NCI-H146 treated with DMSO at 0.1 percent for 48 hours (cell line): ENCODE data around the gene C9orf43.
"Not testable (repeated sequence)": the region's sequence is repeated elsewhere in the genome, so short reads cannot be mapped to it uniquely, and the experiment has no call there.

Experiments used
- DNase-seq: peaks from one replicate; lab custom pipeline; 2025; ENCODE audit not compliant: unreplicated experiment; lab: John Stamatoyannopoulos, UW

C9orf43 gene

DNA sequence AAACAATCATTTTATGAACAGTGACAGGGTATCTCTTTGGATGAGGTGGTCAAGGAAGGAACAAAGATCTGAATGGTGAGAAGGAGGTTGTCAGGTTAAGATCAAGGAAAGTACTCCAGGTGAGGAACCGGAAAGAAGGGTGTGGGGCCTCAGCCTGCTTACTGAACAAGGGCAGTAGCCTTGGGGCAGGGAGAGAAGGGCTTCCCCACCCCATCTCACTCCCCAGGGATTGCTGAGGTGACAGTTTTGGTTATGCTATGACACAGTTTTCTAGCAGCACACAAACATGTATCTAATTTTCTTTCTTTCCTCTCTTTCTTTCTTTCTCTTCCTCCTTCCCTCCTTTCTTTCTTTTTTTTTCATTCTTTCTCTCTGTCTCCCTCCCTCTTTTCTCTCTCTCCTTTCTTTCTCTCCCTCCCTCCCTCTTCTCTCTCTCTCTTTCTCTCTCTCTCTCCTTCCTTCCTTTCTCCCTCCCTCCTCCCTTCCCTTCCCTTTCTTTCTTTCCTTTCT, 29.6 kb upstream of the C9orf43 start:
- DNase-seq = no peak

DNA sequence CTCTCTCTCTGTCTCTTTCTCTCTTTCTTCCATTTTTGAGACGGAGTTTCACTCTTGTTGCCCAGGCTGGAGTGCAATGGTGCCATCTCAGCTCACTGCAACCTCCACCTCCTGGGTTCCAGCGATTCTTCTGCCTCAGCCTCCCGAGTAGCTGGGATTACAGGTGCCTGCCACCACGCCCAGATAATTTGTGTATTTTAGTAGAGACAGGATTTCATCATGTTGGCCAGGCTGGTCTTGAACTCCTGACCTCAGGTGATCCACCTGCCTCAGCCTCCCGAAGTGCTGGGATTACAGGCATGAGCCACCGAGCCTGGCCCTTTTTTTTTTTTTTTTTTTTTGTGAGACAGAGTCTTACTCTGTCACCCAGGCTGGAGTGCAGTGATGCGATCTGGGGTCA, 29.1 kb upstream of the C9orf43 start:
- not testable (repeated sequence) for DNase-seq

DNA sequence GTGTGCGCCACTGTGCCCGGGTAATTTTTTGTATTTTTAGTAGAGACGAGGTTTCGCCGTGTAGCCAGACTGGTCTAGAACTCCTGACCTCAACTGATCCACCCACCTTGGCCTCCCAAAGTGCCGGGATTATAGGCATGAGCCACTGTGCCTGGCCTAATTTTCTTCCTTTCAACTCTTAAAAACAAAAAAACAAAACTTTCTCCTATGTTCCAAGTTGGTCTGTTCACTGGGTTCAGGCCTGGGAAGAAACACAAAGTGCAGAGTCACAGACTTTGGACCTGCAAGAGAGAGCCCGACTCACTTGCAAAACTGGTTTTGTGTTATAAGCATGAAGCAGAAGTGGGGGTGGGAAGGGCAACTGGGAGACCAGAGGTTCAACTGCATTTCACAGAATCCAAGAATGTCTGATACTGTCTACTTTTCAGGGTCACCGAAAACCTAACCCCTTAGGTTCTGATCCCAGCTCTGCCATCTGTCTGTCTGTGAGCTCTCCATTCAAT, 28.6 kb upstream of the C9orf43 start:
- no peak for DNase-seq

DNA sequence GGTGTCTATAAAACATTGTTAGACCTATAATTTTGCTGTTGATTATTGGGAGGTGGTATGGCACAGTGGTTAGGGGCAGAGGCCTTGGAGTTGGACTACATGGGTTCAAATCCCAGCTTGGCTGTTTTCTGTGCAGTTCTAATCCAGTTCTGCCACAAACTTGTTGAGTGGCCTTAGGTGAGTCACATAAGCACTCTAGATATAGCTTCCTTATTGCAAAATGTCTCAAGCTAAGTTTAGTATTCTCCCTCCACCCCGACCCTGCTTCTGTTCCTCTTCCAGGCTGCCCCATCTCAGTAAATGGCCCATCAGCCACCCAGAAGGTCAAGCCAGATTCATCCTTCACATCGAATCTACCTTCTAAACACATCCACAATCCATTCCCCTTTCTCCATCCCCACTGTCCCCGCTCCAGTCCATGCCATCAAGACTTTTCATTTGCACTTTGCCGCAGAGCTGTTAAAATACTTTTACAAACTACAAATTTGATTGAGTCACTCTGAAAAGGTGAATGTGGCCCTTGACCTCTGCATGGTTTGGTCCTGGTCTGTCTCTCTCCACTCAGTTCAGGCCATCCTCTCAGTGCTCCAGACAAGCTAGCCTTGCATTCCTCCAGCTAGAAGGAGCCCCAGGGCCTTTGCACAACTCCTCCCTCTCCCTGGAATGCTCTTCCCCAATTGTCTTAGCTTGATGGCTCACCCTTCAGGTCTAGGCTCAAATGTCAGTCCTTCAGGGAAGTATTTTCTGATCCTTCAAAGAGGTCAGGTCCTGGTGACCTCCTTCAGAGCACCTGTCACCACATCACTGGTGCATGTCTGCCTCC, 23.8 kb upstream of the C9orf43 start:
- DNase-seq = no peak

DNA sequence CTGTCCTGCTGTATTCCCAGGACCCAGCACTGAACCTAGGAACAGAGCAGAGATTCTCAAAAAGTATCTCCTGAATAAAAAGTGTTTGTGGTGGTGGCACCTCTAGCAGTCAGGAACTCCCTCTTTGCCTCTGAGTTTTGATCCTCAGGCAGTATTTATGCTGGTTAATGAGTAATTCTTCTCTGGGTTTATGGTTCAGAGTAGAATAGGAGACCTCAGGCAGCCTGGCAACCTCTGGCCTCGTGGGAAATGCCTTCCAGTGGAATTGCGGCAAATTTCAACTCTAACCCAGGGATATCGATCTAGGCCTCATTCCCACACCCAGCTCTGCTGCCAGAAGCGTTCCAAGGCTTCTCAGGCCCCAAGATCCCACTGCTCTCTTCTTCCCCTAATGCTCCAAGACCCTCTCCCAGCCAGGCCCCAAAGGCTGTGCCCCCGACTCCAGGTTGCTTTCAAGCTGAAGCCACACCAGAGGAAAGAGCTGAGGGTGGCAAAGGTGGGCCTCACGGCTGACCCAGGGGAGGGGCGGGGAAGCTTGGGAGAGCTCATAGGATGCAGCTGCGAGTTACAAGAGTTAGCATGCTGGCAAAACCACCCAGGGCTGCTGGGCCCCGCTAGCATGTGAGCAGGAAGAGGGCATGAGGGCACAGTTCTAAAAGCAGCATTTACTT, 22.9 kb upstream of the C9orf43 start:
- DNase-seq = no peak

DNA sequence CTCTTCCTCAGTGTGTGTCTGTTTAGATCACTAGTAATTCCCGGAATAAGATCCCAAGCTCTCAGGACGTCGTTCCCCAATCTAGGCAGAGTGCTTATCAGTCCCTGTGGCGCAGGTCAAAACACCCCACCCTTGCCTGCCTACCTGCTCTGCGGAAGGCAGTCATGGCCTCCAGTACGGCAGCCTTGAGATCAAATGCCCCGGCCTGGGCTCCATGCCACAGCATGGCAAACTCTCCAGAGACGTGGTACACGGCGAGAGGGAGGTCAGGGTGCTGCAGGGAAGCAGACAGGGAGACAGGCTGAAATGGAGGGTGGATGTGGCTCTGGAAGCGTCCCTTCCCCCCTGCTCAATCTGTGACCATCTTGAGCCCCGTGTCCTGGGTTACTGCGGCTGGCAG, 21.7 kb upstream of the C9orf43 start:
- DNase-seq = no peak

DNA sequence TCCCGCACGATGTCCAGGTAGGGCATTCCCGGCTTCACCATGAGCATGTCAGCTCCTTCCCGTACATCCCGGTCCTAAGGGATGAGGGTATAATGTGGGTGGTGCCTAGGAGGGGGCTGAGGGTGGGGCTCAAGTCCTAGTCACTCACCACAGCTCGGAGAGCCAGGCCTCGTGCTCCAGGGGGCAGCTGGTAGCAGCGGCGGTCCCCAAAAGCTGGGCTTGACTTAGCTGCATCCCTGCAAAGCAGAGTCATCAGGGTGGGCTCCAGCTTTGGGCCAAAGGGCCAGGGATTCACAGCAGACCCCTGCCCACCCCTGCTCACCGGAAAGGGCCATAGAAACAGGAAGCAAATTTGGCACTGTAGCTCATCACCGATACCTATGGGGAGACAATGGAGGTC, 21.1 kb upstream of the C9orf43 start:
- DNase-seq = no peak

DNA sequence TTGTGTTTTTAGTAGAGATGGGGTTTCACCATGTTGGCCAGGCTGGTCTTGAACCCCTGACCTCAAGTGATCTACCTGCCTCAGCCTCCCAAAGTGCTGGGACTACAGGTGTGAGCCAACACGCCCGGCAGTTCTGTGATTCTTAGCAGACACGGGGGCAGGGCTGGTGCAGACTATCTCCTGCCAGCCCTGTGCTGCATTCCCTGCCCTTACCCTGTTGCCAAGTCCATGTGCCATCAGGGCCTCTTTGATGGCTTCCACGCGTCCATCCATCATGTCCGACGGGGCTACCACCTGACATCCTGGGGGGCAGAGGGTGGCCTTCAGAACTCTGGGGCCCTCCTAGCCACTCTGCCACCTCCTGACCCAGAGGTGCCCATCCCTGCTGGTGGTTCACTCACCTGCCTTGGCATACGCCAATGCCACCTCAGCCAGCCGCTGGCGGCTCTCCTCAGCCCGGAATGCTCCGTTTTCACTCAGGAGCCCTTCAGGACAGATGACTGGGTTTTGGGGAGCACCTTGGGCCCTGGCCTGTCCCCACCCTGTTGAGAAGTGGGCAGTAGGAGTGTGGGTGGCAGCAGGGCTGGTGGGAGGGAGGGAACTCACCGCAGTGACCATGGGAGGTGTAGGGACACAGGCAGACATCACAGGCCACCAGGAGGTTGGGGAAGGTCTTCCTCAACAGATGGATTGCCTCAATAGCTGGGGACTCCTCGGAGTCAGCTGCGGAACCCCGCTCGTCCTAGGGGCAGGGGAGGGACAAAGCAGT, 20.2 kb upstream of the C9orf43 start:
- DNase-seq = no peak

DNA sequence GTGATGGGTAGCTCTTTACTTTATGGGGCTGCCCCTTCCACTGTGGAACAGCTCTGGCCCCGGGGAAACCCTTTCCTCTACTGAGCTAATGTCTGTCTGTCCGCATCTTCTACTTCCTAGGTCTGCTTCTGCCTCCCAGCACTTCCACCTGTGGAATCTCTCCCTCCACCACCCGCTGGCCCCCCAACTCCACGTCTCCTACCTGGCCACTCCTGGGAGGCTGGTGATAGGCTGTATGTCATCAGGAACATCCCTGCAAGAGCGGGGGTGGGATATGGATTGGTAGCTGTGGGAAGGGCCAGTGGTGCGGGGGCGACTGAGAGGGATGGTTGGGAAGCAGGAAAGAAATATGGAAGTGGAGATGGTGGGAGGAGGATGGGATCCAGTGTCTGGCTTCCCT, 18.6 kb upstream of the C9orf43 start:
- DNase-seq = no peak

DNA sequence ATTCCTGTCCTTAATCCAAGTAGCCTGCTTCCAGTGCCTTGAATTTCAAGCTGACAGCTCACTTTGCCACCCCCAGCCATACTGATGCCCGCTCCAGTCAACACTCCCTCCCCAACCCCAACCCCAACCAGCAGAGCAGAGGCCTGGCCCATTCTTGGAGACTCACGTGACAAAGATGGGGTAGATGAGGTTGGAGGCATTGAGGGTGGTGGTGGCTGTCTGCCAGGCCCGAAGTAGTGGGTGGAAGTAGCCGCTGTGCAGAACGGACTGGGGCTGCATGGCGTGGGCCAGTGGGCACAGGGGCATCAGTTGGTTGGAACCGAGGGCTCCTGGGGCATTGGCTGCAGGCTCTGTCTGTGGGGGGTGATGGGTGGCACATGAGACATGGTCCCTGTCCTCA, 17.3 kb upstream of the C9orf43 start:
- no peak for DNase-seq

DNA sequence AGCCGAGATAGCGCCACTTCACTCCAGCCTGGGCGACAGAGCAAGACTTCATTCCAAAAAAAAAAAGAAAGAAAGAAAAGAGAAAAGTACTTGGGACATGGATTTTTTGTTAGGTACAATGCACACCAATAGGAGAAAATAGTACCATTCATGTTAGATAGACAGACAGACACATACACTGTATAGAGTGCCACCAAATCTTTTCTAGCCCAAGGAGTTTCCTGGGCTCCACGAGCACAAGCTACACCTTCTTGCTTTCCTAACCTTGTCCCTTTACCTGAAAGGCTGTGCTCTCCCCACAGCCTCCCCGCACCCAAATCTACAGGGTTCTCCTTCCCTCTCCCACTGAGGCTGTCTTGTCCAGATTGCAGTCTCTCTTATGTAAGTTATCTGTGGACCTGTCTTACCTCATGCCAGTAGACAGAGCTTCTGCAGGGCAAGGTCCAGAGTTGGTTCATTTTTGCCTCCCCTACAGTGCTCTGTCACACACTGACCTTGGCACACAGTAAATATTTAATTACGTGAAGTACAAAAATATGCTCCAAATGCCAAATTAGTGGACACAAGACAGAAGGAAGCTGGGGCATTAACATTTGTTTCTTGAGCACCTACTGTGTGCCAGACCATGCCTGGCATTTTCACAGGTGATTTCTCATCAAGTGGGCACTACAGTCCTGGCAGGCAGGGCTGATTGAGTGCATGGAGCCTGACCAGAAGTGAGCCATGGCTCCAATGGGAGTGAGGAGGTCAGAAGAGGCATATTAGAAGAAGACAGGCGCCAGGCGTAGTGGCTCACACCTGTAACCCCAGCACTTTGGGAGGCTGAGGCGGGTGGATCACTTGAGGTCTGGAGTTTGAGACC, 15.3 kb upstream of the C9orf43 start:
- DNase-seq = no peak

DNA sequence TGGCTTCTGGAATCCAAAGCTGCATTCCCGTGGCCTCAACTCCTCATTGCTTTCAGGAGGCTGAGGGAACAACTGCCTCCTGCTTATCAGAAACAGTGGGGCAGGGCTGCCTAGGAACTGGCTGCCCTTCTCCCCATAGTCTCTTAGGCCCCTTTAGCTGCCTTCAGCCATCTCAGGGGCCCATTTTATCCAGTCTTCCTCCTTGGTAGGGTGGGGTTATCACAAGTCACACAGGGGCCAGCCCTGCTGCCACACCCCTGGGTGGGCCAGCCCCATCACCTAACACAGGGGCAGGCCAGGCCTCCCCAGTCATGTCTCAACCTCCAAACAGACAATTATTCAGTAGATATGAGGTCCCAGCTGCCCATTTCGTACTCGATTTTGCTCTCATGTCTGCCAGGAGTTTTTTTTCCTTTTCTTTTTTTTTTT, 13.3 kb upstream of the C9orf43 start:
- DNase-seq = no peak

DNA sequence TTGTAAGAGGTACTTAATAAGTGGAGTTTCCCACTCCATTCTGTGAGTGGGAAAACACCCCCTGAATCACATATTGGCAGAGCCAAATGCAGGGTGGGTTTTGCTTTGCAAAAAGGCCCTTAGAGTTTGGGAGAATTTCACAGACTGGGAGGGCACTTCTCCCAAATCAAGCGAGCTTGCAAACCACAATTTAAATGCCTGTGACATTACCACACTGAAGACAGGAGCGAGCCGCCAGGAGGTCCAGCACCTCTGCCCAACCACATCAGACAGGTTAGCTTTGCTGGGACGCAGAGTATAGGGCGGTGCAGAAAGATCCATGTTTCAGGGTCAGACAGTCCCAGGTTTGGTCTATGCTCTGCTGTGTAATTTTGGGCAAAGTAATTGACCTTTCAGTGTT, 11.8 kb upstream of the C9orf43 start:
- DNase-seq = no peak

DNA sequence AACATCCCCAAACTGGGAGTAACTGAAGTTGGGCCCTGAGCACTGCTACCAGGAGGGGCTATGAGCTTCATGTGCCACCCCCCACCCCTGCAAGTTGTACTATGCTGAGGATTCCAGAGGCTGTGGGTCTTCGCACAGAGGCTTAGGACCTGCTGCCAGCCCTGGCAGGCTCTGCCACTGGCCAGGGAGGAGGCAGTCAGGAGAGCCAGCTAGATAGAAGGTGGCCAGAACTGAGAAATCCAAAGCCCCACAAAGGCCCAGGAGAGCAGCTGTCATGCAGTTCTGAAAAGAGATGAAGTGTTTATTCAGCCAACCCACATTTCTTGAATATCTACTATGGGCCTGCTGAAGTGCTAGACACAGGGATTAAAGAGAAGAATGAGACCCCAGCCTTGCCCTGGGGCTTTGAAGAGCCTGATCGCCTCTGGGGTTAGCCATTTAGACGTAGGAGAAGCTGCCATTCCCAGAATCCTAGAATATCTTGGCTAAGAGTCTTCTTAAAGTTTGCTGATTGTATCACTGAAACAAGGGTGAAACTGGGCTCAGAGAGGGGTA, 10.8 kb upstream of the C9orf43 start:
- DNase-seq = no peak

DNA sequence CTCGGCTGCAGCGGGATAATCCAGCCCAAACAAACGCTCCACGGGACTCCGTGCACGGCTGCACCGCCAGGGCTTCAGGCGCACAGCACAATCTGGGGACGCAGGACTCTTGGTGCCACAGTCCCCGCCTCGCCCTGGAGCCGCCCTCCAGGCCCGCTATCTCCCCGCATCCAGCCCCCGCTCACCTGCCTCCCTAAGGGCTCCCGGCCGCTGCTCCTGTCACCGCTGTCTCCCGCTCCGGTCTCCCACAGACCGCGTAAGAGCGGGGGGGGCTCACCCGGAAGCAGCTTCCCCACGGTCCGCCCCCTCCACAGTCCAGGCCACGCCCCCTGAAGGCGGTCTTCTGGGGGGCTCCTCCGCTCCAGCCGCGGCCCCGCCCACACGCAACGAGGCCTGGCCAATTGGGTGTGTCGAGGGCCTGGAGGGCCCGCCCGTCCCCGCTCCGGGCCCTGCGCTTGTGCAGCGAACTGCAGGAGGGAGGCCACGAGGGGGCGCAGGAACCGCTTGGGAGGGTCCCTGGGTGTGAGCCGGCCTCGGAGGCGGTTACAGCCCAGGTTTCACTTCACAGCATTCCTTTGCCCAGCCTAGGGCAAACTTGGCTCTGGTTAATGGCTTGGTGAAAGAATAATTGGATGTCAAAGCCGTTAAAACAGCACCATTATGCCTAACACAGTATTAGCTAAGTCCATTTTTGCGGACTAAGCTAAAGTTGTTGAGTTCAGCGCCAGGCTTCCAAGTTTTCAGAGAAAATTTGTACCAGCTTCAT, 9.3 kb upstream of the C9orf43 start, which contains the start of gene ALAD:
Gene ALAD, minus strand, starts transcription at position 258 of the 766 bp plus-strand sequence. CDS start 7,725 bp downstream, outside the sequence.
- DNase-seq = peak; percentile 82

DNA sequence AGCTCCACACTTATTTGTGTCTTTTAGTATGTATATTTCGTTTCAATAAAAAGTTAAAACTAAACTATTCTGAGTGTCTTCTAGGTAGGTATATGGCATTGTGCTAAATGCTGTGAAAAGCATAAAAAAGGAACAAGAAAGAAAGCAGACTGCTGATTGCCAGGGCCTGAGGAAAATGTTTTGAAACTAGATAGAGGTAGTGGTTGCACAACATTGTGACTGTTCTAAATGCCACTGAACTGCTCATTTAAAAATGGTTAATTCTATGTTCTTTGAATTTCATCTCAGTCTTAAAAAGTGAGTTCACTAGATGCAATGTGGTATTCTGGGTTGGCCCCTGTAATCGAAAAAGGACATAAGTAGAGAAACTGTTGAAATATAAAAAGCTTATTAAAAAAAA, 6.9 kb upstream of the C9orf43 start:
- no peak for DNase-seq

DNA sequence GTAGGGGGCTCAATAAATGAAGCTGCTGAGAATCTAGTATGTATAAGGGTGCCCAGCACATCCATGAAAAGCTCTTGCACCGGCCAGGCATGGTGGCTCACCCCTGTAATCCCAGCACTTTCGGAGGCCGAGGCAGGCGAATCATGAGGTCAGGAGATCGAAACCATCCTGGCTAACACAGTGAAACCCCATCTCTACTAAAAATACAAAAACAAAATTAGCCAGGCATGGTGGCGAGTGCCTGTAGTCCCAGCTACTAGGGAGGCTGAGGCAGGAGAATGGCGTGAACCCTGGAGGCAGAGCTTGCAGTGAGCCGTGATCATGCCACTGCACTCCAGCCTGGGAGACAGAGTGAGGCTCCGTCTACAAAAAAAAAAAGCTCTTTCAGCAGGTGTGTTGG, 4.2 kb upstream of the C9orf43 start:
- DNase-seq = not testable (repeated sequence)

DNA sequence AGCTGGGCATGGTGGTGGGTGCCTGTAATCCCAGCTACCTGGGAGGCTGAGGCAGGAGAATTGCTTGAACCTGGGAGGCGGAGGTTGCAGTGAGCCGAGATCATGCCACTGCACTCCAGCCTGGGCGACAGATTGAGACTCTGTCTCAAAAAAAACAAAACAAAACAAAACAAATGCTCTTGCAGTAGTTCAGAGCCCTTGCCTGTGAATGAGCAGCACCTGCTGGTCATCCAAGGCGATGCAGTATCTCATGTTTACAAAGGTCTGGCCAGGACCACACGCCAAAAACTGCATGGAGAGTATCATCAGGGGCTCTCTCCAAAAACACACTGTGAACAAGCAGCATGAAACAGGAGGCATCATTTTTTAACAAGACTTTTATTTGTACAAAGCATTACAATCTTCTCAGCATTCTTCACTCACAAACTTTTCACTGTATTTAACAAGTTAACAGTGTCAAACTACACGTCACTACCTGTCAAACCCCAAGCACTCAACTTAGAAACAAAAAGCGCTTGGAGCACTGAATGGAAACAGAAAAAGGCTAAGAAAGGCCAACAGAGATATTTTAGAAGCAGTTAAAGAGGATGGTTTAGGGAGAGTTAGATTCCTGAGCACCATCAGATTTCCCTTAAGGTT, 3.6 kb upstream of the C9orf43 start:
- peak; percentile 1 for DNase-seq

DNA sequence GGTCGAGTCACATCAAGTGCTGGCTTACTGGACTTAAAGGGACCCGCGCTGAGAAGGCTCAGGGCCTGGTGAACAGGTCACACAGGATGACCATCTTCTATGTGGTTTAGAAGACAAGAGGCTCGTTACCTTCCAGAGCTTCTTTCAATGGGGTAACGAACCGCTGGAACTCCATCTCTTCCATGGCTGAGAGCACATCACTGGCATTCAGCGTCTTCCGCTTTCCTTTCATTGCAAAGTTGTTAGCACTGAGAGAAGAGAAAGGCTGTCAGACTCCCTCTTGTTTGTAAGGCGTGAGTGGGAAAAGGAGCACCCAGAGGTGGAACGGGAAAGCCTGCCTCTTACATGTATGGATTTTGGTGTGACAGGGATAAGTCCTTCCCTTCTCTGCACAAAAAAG, 1.1 kb upstream of the C9orf43 start:
- no peak for DNase-seq
